Stomach (tissue), 9 donors: ENCODE data around the gene SLC24A3. TPM values are rescaled to one million over a fixed set of nuclear protein-coding genes. Genes with fewer than 3 reads are reported as not detected.

Experiments
- DNase-seq, 2 donors: peaks; one replicate each; pipeline versions ENCODE4 v3.0.0 to v3.0.0-alpha.2; 2013 to 2019
- H3K27ac ChIP-seq, 5 donors: fragments of 200-600 bp in 4 of 5; sonication (generic) in 4 of 5; one replicate each; pipeline ENCODE4 v1.5.1; 2013 to 2019; ENCODE audit warnings: mild to moderate bottlenecking in 1 of 5, moderate library complexity in 1 of 5
- H3K27me3 ChIP-seq, 3 donors: fragments of 200-600 bp; sonication (generic); one replicate each; pipeline ENCODE4 v1.5.1; 2017 to 2019; ENCODE audit warnings: mixed run types in 1 of 3
- H3K36me3 ChIP-seq, 4 donors: fragments of 200-600 bp; sonication (generic); 1 replicate in 3 of 4; 2 replicates in 1 of 4; pipeline ENCODE4 v1.5.1; 2016 to 2019
- H3K4me1 ChIP-seq, 4 donors: fragments of 200-600 bp; sonication (generic); one replicate each; pipeline ENCODE4 v1.5.1; 2016 to 2019
- H3K4me3 ChIP-seq, 4 donors: fragments of 200-600 bp; sonication (generic) in 3 of 4; one replicate each; pipeline ENCODE4 v1.5.1; 2016 to 2019; ENCODE audit warnings: mild to moderate bottlenecking in 1 of 4
- H3K9me3 ChIP-seq, 4 donors: fragments of 200-600 bp; sonication (generic); one replicate each; pipeline ENCODE4 v1.5.1; 2016 to 2019
- CTCF ChIP-seq, 7 experiments: fragments of 450-650 bp in 4 of 7; fragments of 200-600 bp in 3 of 7; sonication (generic) in 3 of 7; IDR thresholded peaks; one replicate each; pipeline ENCODE4 v1.5.1; 2016 to 2019; ENCODE audit warnings: antibody characterized with exemption in 7 of 7, control low read depth in 2 of 7, mild to moderate bottlenecking in 1 of 7
- EP300 ChIP-seq: sonication (generic); formaldehyde crosslinking; IDR thresholded peaks from one replicate; pipeline ENCODE4 v1.6.1; 2017; ENCODE audit warnings: antibody characterized with exemption
- POLR2A ChIP-seq, 4 donors: fragments of 450-650 bp; IDR thresholded peaks; one replicate each; pipeline ENCODE4 v1.6.1; 2016; ENCODE audit warnings: antibody characterized with exemption in 4 of 4, control low read depth in 2 of 4, mild to moderate bottlenecking in 1 of 4, moderate library complexity in 1 of 4
- POLR2AphosphoS5 ChIP-seq, 3 donors: sonication (generic); formaldehyde crosslinking; IDR thresholded peaks; one replicate each; pipeline ENCODE4 v1.6.1; 2016; ENCODE audit warnings: antibody characterized with exemption in 3 of 3
- WGBS, 5 donors: extraction: QIAGEN DNeasy Blood & Tissue Kit in 3 of 5; methylation state at CpG; one replicate each; pipeline versions ENCODE4 v1.1.5 to v1.1.7; 2013 to 2018; 5-methylcytosine and 5-hydroxymethylcytosine counted together
- intact Hi-C: fragments of 100-400 bp; cut with DNase I; formaldehyde crosslinking; loops from one replicate; pipeline ENCODE4 v1.15.1; 2023; ENCODE audit warnings: low total_unique reads
- polyA plus RNA-seq, 3 donors: library from polyadenylated mRNA; stranded (reverse); fragments of 200-250 nt; gene quantifications; one replicate each; pipeline ENCODE4 v1.2.3, GENCODE V29; 2013
- total RNA-seq, 5 donors: library from RNA; depleted of rRNA; stranded (reverse); fragments of >200 nt; gene quantifications; one replicate each; pipeline versions ENCODE4 v1.1.0 to v1.2.3, GENCODE V29; 2014 to 2016
- donor health status: healthy with polysubstance abuse.
- donor health status: Bipolar disorder and iron deficiency.
- donor health status: healthy.

SLC24A3 gene
- total and polyA plus RNA-seq, 8 donors: 1.8 to 9.0 (median 4.5) TPM

DNA sequence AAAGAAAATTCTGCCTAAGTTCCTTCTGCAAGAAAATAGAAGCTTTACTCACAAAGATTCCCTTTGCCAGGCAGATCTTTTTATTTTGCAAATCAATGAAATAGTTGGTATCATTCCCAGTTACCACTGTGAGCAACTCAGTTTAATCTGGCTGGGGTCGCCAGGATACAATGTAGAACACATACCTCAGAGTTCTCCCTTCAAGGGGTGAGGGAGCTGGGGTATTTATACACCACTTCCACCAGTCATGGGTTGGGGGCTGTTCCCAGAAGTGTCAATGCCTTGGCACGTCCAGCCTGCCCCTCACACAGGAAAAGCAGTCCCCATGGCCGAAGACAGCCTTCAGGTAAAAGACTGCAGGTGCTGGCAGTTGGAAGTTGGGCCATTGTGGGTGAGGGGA lies 86.2 kb downstream of the SLC24A3 start:
- intact Hi-C loops: no loop called here
- WGBS, 5 donors: 60 to 83% (median 70%) methylated on average over 3 of the region's 3 CpGs
- Histone ChIP-seq H3K27ac (no peak overlapping the region), H3K36me3 (no peaks in the 10 kb centered on the region), H3K9me3 (peaks cover 0 to 4% (median 0%) of the 10 kb centered on the region in 4 donors), H3K4me1 (peaks cover 0 to 6% (median 0%) of the 10 kb centered on the region in 4 donors), H3K4me3 (no peak overlapping the region), H3K27me3 (no peaks in the 10 kb centered on the region)
- TF ChIP-seq POLR2AphosphoS5 (IDR thresholded peaks at IDR 0.05) (no peak), EP300 (no peak), CTCF (IDR thresholded peaks at IDR 0.05) (no peak), POLR2A (IDR thresholded peaks at IDR 0.05) (no peak)
- DNase-seq: no peak

- Histone ChIP-seq H3K4me3 (no peak overlapping the region), H3K9me3 (peaks cover 0 to 4% (median 0%) of the 10 kb centered on the region in 4 donors), H3K36me3 (no peaks in the 10 kb centered on the region), H3K27me3 (no peaks in the 10 kb centered on the region), H3K27ac (no peak overlapping the region), H3K4me1 (peaks cover 0 to 6% (median 0%) of the 10 kb centered on the region in 4 donors)
- WGBS, 5 donors: 68 to 95% (median 89%) methylated on average over 6 of the region's 6 CpGs
- DNase-seq: no peak
- intact Hi-C loops: no loop called here
- no peak for TF ChIP-seq POLR2AphosphoS5 (IDR thresholded peaks at IDR 0.05)
- no peak for TF ChIP-seq POLR2A (IDR thresholded peaks at IDR 0.05)
- TF ChIP-seq EP300: no peak
- TF ChIP-seq CTCF (IDR thresholded peaks at IDR 0.05): no peak
Measured at GRCh38 chr20:19300395-19300794, 88.0 kb downstream of the SLC24A3 start.

GRCh38 chr20:19301142-19301541 lies 88.7 kb downstream of the SLC24A3 start:
- Histone ChIP-seq H3K9me3 (peaks cover 0 to 4% (median 0%) of the 10 kb centered on the region in 4 donors), H3K4me3 (no peak overlapping the region), H3K27ac (no peak overlapping the region), H3K4me1 (peaks cover 0 to 6% (median 0%) of the 10 kb centered on the region in 4 donors), H3K27me3 (no peaks in the 10 kb centered on the region), H3K36me3 (no peaks in the 10 kb centered on the region)
- TF ChIP-seq EP300: no peak
- no peak for TF ChIP-seq CTCF (IDR thresholded peaks at IDR 0.05)
- TF ChIP-seq POLR2AphosphoS5 (IDR thresholded peaks at IDR 0.05): no peak
- TF ChIP-seq POLR2A (IDR thresholded peaks at IDR 0.05): no peak
- intact Hi-C loops: no loop called here
- 67 to 84% (median 71%) methylated on average over 2 of the region's 2 CpGs for WGBS, 5 donors
- DNase-seq: no peak

DNA sequence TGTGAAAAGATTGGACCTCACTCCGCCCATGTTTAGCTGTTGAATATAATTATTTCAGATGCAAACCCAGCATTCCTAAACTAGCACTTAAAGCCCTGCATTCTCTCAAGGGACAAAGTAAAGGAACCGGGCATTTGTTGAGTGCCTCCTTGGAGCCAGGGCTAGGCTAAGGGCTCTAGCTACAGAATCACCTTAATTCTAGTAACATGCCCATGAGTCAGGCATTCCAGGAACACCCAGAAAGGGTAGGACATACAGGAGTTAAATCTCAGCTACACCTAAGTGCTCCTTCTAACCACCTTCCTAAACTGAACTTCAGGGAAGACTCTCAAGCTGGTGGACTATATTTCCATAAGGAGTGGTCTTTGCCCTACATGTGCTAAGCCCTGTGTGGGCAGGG lies 89.4 kb downstream of the SLC24A3 start:
- no peak for TF ChIP-seq POLR2AphosphoS5 (IDR thresholded peaks at IDR 0.05)
- no peak for DNase-seq
- H3K4me1 ChIP-seq: peaks cover 0 to 6% (median 0%) of the 10 kb centered on the region in 4 donors
- H3K27ac ChIP-seq: no peak overlapping the region
- intact Hi-C loops: no loop called here
- H3K36me3 ChIP-seq: no peaks in the 10 kb centered on the region
- peaks cover 0 to 4% (median 0%) of the 10 kb centered on the region in 4 donors for H3K9me3 ChIP-seq
- no peak overlapping the region for H3K4me3 ChIP-seq
- H3K27me3 ChIP-seq: no peaks in the 10 kb centered on the region
- WGBS, 5 donors: 29 to 72% (median 57%) methylated on average over 2 of the region's 2 CpGs

- TF ChIP-seq EP300 (no peak), CTCF (IDR thresholded peaks at IDR 0.05) (no peak), POLR2A (IDR thresholded peaks at IDR 0.05) (no peak), POLR2AphosphoS5 (IDR thresholded peaks at IDR 0.05) (no peak)
- H3K27ac ChIP-seq: no peak overlapping the region
- H3K9me3 ChIP-seq: peaks cover 0 to 4% (median 0%) of the 10 kb centered on the region in 4 donors
- H3K4me1 ChIP-seq: peaks cover 0 to 6% (median 0%) of the 10 kb centered on the region in 4 donors
- no peak for DNase-seq
- no peaks in the 10 kb centered on the region for H3K36me3 ChIP-seq
- intact Hi-C loops: no loop called here
- no peak overlapping the region for H3K4me3 ChIP-seq
- H3K27me3 ChIP-seq: no peaks in the 10 kb centered on the region
- WGBS, 5 donors: 81 to 94% (median 88%) methylated on average over 3 of the region's 3 CpGs
Measured at GRCh38 chr20:19302714-19303113, 90.3 kb downstream of the SLC24A3 start.
